DMS 273 treated with DMSO at 0.1 percent for 48 hours (cell line): ENCODE results near the gene SPOUT1.
"Not testable (repeated sequence)": the region's sequence is repeated elsewhere in the genome, so short reads cannot be mapped to it uniquely, and the experiment has no call there.

Source experiments
- DNase-seq: peaks from one replicate; lab custom pipeline; 2025; lab: John Stamatoyannopoulos, UW

Gene SPOUT1

GRCh38 chr9:128829477-128830251, at the start of gene SPOUT1:
TSS of gene SPOUT1 (minus strand) at chr9:128829794. CDS start at chr9:128829780, 14 bp downstream.
- DNase-seq: peak; percentile 80

- no peak for DNase-seq
Observed at GRCh38 chr9:128877852-128878251, 48.3 kb upstream of the SPOUT1 start.

GRCh38 chr9:128870941-128871265, 41.3 kb upstream of the SPOUT1 start:
- not testable (repeated sequence) for DNase-seq

GRCh38 chr9:128870128-128870940, 40.7 kb upstream of the SPOUT1 start:
- no peak for DNase-seq

- DNase-seq: no peak
Observed at GRCh38 chr9:128863647-128864046, 34.1 kb upstream of the SPOUT1 start.

- no peak for DNase-seq
Observed at GRCh38 chr9:128862401-128862851, 32.8 kb upstream of the SPOUT1 start.

GRCh38 chr9:128861501-128861900, 31.9 kb upstream of the SPOUT1 start:
- no peak for DNase-seq

GRCh38 chr9:128860937-128861336, 31.3 kb upstream of the SPOUT1 start:
- DNase-seq: no peak

GRCh38 chr9:128858476-128858875, 28.9 kb upstream of the SPOUT1 start:
- DNase-seq: not testable (repeated sequence)

GRCh38 chr9:128854454-128854853, 24.9 kb upstream of the SPOUT1 start:
- DNase-seq: not testable (repeated sequence)

- not testable (repeated sequence) for DNase-seq
Observed at GRCh38 chr9:128852646-128853045, 23.1 kb upstream of the SPOUT1 start.

GRCh38 chr9:128851779-128852600, 22.4 kb upstream of the SPOUT1 start:
- DNase-seq: not testable (repeated sequence)

GRCh38 chr9:128851024-128851423, 21.4 kb upstream of the SPOUT1 start:
- DNase-seq: not testable (repeated sequence)

GRCh38 chr9:128847803-128848202, 18.2 kb upstream of the SPOUT1 start:
- DNase-seq: no peak

GRCh38 chr9:128846680-128847030, 17.1 kb upstream of the SPOUT1 start:
- no peak for DNase-seq

GRCh38 chr9:128845186-128845931, 15.8 kb upstream of the SPOUT1 start:
- peak; percentile 86 for DNase-seq

- DNase-seq: not testable (repeated sequence)
Observed at GRCh38 chr9:128843171-128843570, 13.6 kb upstream of the SPOUT1 start.

GRCh38 chr9:128841694-128842492, 12.3 kb upstream of the SPOUT1 start:
- no peak for DNase-seq

GRCh38 chr9:128840524-128840923, 10.9 kb upstream of the SPOUT1 start:
- DNase-seq: no peak

- DNase-seq: no peak
Observed at GRCh38 chr9:128838338-128838737, 8.7 kb upstream of the SPOUT1 start.
